GM23338 (cell line): ENCODE data around the gene MTCL1. TPM values are rescaled to one million over a fixed set of nuclear protein-coding genes. Genes with fewer than 3 reads are reported as not detected.

ENCODE experiments used
- ATAC-seq: fragments of 200-7000 bp; cut with Tn5 transposase; 3 replicates; pipeline ENCODE4 v1.9.1; 2020
- DNase-seq: peaks from one replicate; pipeline ENCODE4 v3.0.0-alpha.2; 2015; ENCODE audit warnings: low spot score
- H2AFZ ChIP-seq: fragments of 200-600 bp; sonication (generic); 2 replicates; pipeline ENCODE4 v1.8.0; 2016; ENCODE audit warnings: antibody characterized with exemption, mild to moderate bottlenecking, moderate library complexity
- H3F3A ChIP-seq: fragments of 200-600 bp; sonication (generic); replicated peaks from 2 replicates; pipeline ENCODE4 v1.8.0; 2017; ENCODE audit warnings: antibody characterized with exemption, mixed run types, low read depth
- H3K27ac ChIP-seq: fragments of 200-600 bp; sonication (generic); 2 replicates; pipeline ENCODE4 v1.6.1; 2016; ENCODE audit warnings: low read depth
- H3K27me3 ChIP-seq: fragments of 200-600 bp; sonication (generic); 2 replicates; pipeline ENCODE4 v1.8.0; 2016; ENCODE audit warnings: mild to moderate bottlenecking, mixed run types, moderate library complexity; ENCODE audit not compliant: insufficient read depth
- H3K36me3 ChIP-seq: fragments of 200-600 bp; sonication (generic); 2 replicates; pipeline ENCODE4 v1.8.0; 2016; ENCODE audit warnings: mild to moderate bottlenecking; ENCODE audit not compliant: insufficient read depth
- H3K4me1 ChIP-seq: fragments of 200-600 bp; sonication (generic); 2 replicates; pipeline ENCODE4 v1.8.0; 2016; ENCODE audit warnings: mild to moderate bottlenecking, moderate library complexity; ENCODE audit not compliant: insufficient read depth
- H3K4me2 ChIP-seq: fragments of 200-600 bp; sonication (generic); 2 replicates; pipeline ENCODE4 v1.7.1; 2017; ENCODE audit warnings: mixed run types
- H3K4me3 ChIP-seq: fragments of 200-600 bp; sonication (generic); 2 replicates; pipeline ENCODE4 v1.6.1; 2016; ENCODE audit warnings: mixed run types
- H3K79me2 ChIP-seq: fragments of 200-600 bp; sonication (generic); replicated peaks from 2 replicates; pipeline ENCODE4 v1.8.0; 2017; ENCODE audit warnings: mild to moderate bottlenecking; ENCODE audit not compliant: insufficient read depth
- H3K9me2 ChIP-seq: fragments of 200-600 bp; sonication (generic); 2 replicates; pipeline ENCODE4 v1.8.0; 2017; ENCODE audit not compliant: insufficient read depth
- H4K20me1 ChIP-seq: fragments of 200-600 bp; sonication (generic); replicated peaks from 2 replicates; pipeline ENCODE4 v1.8.0; 2017; ENCODE audit warnings: mild to moderate bottlenecking; ENCODE audit not compliant: insufficient read depth
- H3K27ac Mint-ChIP-seq: 2 replicates; pipeline ENCODE4 v1.8.0; 2020; ENCODE audit warnings: inconsistent platforms, mild to moderate bottlenecking, moderate library complexity, mixed read lengths
- H3K27me3 Mint-ChIP-seq: 3 replicates; pipeline ENCODE4 v1.8.0; 2022; ENCODE audit warnings: low read depth, mild to moderate bottlenecking, moderate library complexity, mixed read lengths, inconsistent platforms; ENCODE audit not compliant: insufficient read depth, poor library complexity
- H3K36me3 Mint-ChIP-seq: 3 replicates; pipeline ENCODE4 v1.8.0; 2021; ENCODE audit warnings: low read depth, mild to moderate bottlenecking, inconsistent platforms, moderate library complexity, mixed read lengths
- H3K4me1 Mint-ChIP-seq: 3 replicates; pipeline ENCODE4 v1.8.0; 2020; ENCODE audit warnings: mild to moderate bottlenecking, inconsistent platforms, mixed read lengths
- H3K4me3 Mint-ChIP-seq: 3 replicates; pipeline ENCODE4 v1.8.0; 2021; ENCODE audit warnings: moderate library complexity, mild to moderate bottlenecking, inconsistent platforms, mixed read lengths
- H3K9me3 Mint-ChIP-seq: 3 replicates; pipeline ENCODE4 v1.8.0; 2020; ENCODE audit warnings: moderate library complexity, mild to moderate bottlenecking, inconsistent platforms, mixed read lengths
- CREB1 ChIP-seq: fragments of 250-450 bp; sonication (Bioruptor Pico); IDR thresholded peaks from 2 replicates; pipeline ENCODE4 v1.5.0; 2020; ENCODE audit warnings: low read depth, mild to moderate bottlenecking, moderate library complexity
- EZH2 ChIP-seq: fragments of 200-600 bp; sonication (generic); IDR thresholded peaks from one replicate; pipeline ENCODE4 v1.8.0; 2017; ENCODE audit warnings: antibody characterized with exemption, mild to moderate bottlenecking, low read depth; ENCODE audit not compliant: unreplicated experiment
- EZH2phosphoT487 ChIP-seq: fragments of 200-600 bp; sonication (generic); IDR thresholded peaks from one replicate; pipeline ENCODE4 v1.8.1; 2018; ENCODE audit warnings: antibody characterized with exemption; ENCODE audit not compliant: unreplicated experiment
- JUNB ChIP-seq: IDR thresholded peaks from one replicate; pipeline ENCODE4 v1.6.1; 2016; ENCODE audit warnings: antibody characterized with exemption; ENCODE audit not compliant: unreplicated experiment
- NANOG ChIP-seq: IDR thresholded peaks from 2 replicates; pipeline ENCODE4 v1.6.1; 2016; ENCODE audit warnings: antibody characterized with exemption, borderline replicate concordance
- POLR2AphosphoS5 ChIP-seq: IDR thresholded peaks from 2 replicates; pipeline ENCODE4 v1.6.1; 2016; ENCODE audit warnings: antibody characterized with exemption, low read depth
- REST ChIP-seq: IDR thresholded peaks from one replicate; pipeline ENCODE4 v1.6.1; 2018; ENCODE audit warnings: antibody characterized with exemption; ENCODE audit not compliant: unreplicated experiment
- STAT1 ChIP-seq: IDR thresholded peaks from one replicate; pipeline ENCODE4 v1.6.1; 2016; ENCODE audit warnings: antibody characterized with exemption; ENCODE audit not compliant: unreplicated experiment
- ZNF114 ChIP-seq: fragments of 250-450 bp; sonication (Bioruptor Pico); IDR thresholded peaks from 2 replicates; pipeline ENCODE4 v1.5.0; 2020; ENCODE audit warnings: mild to moderate bottlenecking, moderate library complexity
- ZNF331 ChIP-seq: fragments of 250-450 bp; sonication (Bioruptor Pico); IDR thresholded peaks from 2 replicates; pipeline ENCODE4 v1.5.0; 2020; ENCODE audit warnings: low read depth, mild to moderate bottlenecking, moderate library complexity
- polyA plus RNA-seq: library from polyadenylated mRNA; unstranded; fragments of >200 nt; fragmentation: Nextera tagmentation; extraction: Ambion mirVana; gene quantifications from 2 replicates; pipeline ENCODE4 v1.2.1, GENCODE V29; 2016
- total RNA-seq: library from RNA; depleted of rRNA; stranded (reverse); fragments of >200 nt; shearing (Covaris generic); gene quantifications from 2 replicates; pipeline ENCODE4 v1.2.3, GENCODE V29; 2014
- TF ChIP-seq, protein P1 (sequence below): IDR thresholded peaks from 2 replicates; pipeline ENCODE4 v1.6.1; 2016; ENCODE audit warnings: antibody characterized with exemption
- TF ChIP-seq, protein P2 (sequence below): fragments of 250-450 bp; sonication (Bioruptor Pico); IDR thresholded peaks from 2 replicates; pipeline ENCODE4 v1.5.0; 2020; ENCODE audit warnings: mild to moderate bottlenecking, moderate library complexity
- TF ChIP-seq, protein P3 (sequence below), 2 experiments: fragments of 200-600 bp in 1 of 2; sonication (generic) in 1 of 2; conservative IDR thresholded peaks; 2 replicates each; pipeline versions ENCODE4 v1.5.1 to v1.6.1; 2016 to 2017; ENCODE audit warnings: antibody characterized with exemption in 2 of 2, low read depth in 2 of 2, mild to moderate bottlenecking in 2 of 2, moderate library complexity in 1 of 2

The MTCL1 gene
- total and polyA plus RNA-seq, 2 experiments from 2014 or later, result 14.4 to 45.0 TPM

- H3K27ac ChIP-seq, result no peak overlapping the region
- no peak for TF ChIP-seq JUNB
- TF ChIP-seq NANOG, result no peak
- no peak for TF ChIP-seq EZH2
- TF ChIP-seq CREB1, result no peak
- TF ChIP-seq ZNF114 (CRISPR knock-in tag), result no peak
- TF ChIP-seq EZH2phosphoT487, result no peak
- TF ChIP-seq POLR2AphosphoS5, result no peak
- TF ChIP-seq STAT1, result no peak
- TF ChIP-seq, protein P1, sequence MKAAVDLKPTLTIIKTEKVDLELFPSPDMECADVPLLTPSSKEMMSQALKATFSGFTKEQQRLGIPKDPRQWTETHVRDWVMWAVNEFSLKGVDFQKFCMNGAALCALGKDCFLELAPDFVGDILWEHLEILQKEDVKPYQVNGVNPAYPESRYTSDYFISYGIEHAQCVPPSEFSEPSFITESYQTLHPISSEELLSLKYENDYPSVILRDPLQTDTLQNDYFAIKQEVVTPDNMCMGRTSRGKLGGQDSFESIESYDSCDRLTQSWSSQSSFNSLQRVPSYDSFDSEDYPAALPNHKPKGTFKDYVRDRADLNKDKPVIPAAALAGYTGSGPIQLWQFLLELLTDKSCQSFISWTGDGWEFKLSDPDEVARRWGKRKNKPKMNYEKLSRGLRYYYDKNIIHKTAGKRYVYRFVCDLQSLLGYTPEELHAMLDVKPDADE, result no peak
- TF ChIP-seq, protein P2, sequence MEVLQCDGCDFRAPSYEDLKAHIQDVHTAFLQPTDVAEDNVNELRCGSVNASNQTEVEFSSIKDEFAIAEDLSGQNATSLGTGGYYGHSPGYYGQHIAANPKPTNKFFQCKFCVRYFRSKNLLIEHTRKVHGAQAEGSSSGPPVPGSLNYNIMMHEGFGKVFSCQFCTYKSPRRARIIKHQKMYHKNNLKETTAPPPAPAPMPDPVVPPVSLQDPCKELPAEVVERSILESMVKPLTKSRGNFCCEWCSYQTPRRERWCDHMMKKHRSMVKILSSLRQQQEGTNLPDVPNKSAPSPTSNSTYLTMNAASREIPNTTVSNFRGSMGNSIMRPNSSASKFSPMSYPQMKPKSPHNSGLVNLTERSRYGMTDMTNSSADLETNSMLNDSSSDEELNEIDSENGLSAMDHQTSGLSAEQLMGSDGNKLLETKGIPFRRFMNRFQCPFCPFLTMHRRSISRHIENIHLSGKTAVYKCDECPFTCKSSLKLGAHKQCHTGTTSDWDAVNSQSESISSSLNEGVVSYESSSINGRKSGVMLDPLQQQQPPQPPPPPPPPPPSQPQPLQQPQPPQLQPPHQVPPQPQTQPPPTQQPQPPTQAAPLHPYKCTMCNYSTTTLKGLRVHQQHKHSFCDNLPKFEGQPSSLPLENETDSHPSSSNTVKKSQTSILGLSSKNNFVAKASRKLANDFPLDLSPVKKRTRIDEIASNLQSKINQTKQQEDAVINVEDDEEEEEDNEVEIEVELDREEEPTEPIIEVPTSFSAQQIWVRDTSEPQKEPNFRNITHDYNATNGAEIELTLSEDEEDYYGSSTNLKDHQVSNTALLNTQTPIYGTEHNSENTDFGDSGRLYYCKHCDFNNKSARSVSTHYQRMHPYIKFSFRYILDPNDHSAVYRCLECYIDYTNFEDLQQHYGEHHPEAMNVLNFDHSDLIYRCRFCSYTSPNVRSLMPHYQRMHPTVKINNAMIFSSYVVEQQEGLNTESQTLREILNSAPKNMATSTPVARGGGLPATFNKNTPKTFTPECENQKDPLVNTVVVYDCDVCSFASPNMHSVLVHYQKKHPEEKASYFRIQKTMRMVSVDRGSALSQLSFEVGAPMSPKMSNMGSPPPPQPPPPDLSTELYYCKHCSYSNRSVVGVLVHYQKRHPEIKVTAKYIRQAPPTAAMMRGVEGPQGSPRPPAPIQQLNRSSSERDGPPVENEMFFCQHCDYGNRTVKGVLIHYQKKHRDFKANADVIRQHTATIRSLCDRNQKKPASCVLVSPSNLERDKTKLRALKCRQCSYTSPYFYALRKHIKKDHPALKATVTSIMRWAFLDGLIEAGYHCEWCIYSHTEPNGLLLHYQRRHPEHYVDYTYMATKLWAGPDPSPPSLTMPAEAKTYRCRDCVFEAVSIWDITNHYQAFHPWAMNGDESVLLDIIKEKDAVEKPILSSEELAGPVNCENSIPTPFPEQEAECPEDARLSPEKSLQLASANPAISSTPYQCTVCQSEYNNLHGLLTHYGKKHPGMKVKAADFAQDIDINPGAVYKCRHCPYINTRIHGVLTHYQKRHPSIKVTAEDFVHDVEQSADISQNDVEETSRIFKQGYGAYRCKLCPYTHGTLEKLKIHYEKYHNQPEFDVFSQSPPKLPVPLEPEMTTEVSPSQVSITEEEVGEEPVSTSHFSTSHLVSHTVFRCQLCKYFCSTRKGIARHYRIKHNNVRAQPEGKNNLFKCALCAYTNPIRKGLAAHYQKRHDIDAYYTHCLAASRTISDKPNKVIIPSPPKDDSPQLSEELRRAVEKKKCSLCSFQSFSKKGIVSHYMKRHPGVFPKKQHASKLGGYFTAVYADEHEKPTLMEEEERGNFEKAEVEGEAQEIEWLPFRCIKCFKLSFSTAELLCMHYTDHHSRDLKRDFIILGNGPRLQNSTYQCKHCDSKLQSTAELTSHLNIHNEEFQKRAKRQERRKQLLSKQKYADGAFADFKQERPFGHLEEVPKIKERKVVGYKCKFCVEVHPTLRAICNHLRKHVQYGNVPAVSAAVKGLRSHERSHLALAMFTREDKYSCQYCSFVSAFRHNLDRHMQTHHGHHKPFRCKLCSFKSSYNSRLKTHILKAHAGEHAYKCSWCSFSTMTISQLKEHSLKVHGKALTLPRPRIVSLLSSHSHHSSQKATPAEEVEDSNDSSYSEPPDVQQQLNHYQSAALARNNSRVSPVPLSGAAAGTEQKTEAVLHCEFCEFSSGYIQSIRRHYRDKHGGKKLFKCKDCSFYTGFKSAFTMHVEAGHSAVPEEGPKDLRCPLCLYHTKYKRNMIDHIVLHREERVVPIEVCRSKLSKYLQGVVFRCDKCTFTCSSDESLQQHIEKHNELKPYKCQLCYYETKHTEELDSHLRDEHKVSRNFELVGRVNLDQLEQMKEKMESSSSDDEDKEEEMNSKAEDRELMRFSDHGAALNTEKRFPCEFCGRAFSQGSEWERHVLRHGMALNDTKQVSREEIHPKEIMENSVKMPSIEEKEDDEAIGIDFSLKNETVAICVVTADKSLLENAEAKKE (CRISPR knock-in tag), result no peak
- no peak for TF ChIP-seq REST
- TF ChIP-seq ZNF331 (CRISPR knock-in tag), result no peak
- TF ChIP-seq, protein P3, sequence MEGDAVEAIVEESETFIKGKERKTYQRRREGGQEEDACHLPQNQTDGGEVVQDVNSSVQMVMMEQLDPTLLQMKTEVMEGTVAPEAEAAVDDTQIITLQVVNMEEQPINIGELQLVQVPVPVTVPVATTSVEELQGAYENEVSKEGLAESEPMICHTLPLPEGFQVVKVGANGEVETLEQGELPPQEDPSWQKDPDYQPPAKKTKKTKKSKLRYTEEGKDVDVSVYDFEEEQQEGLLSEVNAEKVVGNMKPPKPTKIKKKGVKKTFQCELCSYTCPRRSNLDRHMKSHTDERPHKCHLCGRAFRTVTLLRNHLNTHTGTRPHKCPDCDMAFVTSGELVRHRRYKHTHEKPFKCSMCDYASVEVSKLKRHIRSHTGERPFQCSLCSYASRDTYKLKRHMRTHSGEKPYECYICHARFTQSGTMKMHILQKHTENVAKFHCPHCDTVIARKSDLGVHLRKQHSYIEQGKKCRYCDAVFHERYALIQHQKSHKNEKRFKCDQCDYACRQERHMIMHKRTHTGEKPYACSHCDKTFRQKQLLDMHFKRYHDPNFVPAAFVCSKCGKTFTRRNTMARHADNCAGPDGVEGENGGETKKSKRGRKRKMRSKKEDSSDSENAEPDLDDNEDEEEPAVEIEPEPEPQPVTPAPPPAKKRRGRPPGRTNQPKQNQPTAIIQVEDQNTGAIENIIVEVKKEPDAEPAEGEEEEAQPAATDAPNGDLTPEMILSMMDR (conservative IDR thresholded peaks at IDR 0.05; ENCODE audit: low read depth in 2 of 2), result no peak
- Mint-ChIP-seq H3K36me3 (no peaks in the 10 kb centered on the region), H3K4me3 (no peak overlapping the region), H3K4me1 (no peaks in the 10 kb centered on the region), H3K27ac (no peak overlapping the region), H3K27me3 (peaks cover 7% of the 10 kb centered on the region), H3K9me3 (no peaks in the 10 kb centered on the region)
- DNase-seq, result no peak
- no peaks in the 10 kb centered on the region; the same call in 1 of the 2 replicates for H3K36me3 ChIP-seq
- no peak for ATAC-seq
- H3K79me2 ChIP-seq, result no peaks in the 10 kb centered on the region
- no peaks in the 10 kb centered on the region for H3F3A ChIP-seq
- H3K4me2 ChIP-seq, result no peak overlapping the region
- no peak overlapping the region for H3K4me3 ChIP-seq
- no peaks in the 10 kb centered on the region for H3K27me3 ChIP-seq
- H3K4me1 ChIP-seq, result no peaks in the 10 kb centered on the region
- no peaks in the 10 kb centered on the region for H4K20me1 ChIP-seq
- no peak overlapping the region for H2AFZ ChIP-seq
- peaks cover 19% of the 10 kb centered on the region; the same call in 1 of the 2 replicates for H3K9me2 ChIP-seq
Observed at GRCh38 chr18:8863427-8863826, 158.1 kb downstream of the MTCL1 start.
